Activated CD4-positive, alpha-beta T cell treated with anti-CD3 and anti-CD28 coated beads, Interleukin-2, amount 50 U/mL, for 24 hours (primary cell): ENCODE measurements around the gene NEO1.

ENCODE experiments used
- DNase-seq, 2 donors: peaks; one replicate each; pipeline ENCODE4 v3.0.0-alpha.2; 2020; ENCODE audit warnings: low read depth in 1 of 2, low spot score in 1 of 2

NEO1 gene

DNA sequence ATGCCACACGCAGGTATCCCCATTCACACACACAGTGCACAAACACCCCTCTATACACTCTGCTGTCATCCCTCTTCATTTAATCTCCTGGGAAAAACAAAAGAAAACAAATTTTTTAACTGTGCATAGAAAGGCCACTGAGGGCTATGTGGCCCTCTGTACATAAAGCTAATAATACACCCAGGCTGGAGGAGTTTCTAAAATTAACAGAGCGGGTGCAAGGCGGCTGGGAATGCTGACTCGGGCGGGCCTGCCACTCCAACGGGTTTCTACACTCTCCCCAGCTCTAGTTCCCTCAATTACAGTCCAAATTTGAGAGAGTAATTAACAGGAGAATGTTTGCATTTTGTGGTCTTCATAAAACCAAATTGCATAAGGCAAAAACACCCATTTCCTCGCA lies 293.4 kb downstream of the NEO1 start:
- DNase-seq, result no peak

DNA sequence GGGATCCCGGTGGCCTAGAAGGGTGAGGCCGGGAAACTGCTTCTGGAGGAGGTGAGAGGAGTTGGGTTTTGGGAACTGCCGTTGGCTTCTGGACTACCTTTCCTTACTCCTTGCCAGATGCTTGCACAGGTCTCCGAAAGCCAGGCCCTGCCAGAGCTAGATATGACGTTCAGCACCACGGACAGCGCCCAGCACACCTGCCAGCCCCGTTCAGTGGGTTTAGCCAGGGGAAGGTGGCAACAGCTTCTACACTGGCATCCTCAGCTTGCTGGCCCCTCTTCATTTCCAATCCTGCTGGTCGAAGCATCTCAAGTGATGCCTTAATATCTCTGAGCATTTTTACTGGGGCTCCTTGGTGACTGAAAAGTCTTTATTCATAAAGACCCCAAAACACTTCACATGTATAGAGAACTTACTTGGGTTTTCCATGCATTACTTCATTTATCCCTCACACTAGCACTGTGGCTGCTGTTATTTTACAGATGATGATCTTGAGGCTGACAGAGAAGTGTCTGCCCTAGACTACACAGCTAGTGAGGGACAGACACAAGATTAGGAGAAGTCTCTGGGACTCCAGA lies 294.6 kb downstream of the NEO1 start:
- DNase-seq, result peak; percentile 15 to 18

DNA sequence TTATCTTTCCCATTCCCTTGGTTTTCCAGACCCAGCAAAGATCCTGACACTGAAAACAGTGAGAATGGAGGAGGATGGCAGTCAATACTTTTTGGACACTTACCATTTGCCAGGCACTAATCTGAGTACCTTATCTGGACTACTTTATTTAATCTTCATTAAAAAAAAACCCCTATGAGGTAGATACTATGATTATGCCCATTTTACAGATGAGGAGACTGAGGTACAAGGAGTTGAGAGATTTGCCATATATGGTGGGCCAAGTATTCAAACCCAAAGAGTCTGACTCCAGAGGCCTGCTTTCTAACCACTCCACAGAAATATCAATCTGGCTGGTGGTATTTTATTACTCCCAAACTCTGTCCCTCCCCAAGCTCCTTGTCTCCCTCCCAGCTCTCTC lies 296.9 kb downstream of the NEO1 start:
- DNase-seq, result no peak

DNA sequence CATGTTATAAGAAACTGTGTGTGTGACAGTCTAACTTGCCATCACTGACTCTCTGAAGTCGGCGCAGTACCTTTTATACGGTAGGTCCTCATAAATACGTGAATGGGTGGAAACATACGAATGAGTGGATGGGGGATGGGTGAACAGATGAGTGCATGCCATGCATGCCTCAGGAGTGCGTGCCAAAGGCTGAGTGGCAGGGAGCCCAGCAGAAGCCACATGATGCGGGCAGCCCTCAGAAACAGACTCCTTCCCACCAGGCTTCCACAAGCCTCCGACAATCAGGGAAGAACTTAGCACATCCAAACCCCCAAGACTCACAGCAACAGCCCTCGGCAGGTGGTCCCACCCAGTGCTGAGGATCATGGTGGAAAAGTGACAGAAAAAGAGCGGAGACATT lies 299.8 kb downstream of the NEO1 start:
- DNase-seq, result no peak

DNA sequence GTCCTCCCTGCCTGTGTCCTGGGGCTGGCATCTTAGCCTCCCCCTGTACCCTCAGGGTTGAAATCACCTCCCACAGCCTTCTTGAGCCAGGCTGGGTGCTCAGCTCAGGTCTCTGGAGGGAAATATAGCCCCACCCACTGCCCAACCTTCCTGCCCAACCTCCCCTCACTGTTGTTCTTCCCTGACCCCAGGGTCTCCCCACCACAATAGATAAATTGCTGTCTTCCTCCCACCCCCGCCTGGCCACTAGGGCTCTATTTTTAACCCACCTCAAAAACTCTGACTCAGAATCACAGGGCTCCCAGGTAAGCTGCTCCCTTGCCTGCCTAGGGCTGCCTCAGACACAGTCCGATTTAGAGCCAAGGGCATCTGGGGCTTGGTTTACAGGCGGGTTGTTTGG lies 301.5 kb downstream of the NEO1 start:
- DNase-seq, result no peak

DNA sequence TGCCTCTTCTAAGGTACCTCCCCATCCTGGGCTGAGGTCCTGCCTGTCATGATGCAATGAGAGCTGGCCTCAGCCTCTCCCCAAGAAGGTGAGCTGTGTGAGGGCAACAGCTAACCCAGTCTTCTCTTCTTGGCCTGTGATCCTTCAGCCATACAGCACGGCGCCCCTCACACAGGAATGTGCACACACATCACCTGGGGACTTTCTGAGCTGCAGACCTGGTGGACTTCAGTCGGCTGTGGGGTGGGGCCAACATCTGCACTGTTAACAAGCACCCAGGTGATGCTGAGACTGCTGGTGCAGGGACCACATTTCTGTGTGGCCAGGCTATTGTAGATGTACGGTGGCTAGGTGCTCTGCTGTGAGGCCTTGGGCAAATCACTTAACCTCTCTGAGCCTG lies 302.0 kb downstream of the NEO1 start:
- DNase-seq, result no peak
